GM18498 (cell line): ENCODE results near the gene HLA-A.

Experiments
- ATAC-seq: cut with Tn5 transposase; IDR thresholded peaks from one replicate; pipeline ENCODE4 v1.9.1; 2021; ENCODE audit warnings: mild to moderate bottlenecking, moderate library complexity; ENCODE audit not compliant: unreplicated experiment

Gene HLA-A

GRCh38 chr6:29984992-29985391 is 42.7 kb downstream of the HLA-A start:
- ATAC-seq = no peak

GRCh38 chr6:29986179-29986781 is 43.9 kb downstream of the HLA-A start:
- no peak for ATAC-seq

GRCh38 chr6:29989211-29989610 is 46.9 kb downstream of the HLA-A start:
- ATAC-seq = no peak

- ATAC-seq = no peak
Measured at GRCh38 chr6:29990931-29991330, 48.6 kb downstream of the HLA-A start.

GRCh38 chr6:29992807-29993206 is 50.5 kb downstream of the HLA-A start:
- no peak for ATAC-seq

- no peak for ATAC-seq
Measured at GRCh38 chr6:29994826-29995225, 52.5 kb downstream of the HLA-A start.

GRCh38 chr6:29995340-29995777 is 53.0 kb downstream of the HLA-A start:
- ATAC-seq = no peak
